Stimulated activated CD4-positive, alpha-beta T cell treated with anti-CD3 and anti-CD28 coated beads, TNF-alpha, amount 100 ng/mL, for 1 hour (primary cell): ENCODE data around the gene MYH6.
"Not testable (repeated sequence)": the region's sequence is repeated elsewhere in the genome, so short reads cannot be mapped to it uniquely, and the experiment has no call there.

ENCODE experiments used
- DNase-seq, 3 donors: peaks; one replicate each; pipeline ENCODE4 v3.0.0-alpha.2; 2020; ENCODE audit warnings: low read depth in 3 of 3, low spot score in 1 of 3

Gene MYH6

DNA sequence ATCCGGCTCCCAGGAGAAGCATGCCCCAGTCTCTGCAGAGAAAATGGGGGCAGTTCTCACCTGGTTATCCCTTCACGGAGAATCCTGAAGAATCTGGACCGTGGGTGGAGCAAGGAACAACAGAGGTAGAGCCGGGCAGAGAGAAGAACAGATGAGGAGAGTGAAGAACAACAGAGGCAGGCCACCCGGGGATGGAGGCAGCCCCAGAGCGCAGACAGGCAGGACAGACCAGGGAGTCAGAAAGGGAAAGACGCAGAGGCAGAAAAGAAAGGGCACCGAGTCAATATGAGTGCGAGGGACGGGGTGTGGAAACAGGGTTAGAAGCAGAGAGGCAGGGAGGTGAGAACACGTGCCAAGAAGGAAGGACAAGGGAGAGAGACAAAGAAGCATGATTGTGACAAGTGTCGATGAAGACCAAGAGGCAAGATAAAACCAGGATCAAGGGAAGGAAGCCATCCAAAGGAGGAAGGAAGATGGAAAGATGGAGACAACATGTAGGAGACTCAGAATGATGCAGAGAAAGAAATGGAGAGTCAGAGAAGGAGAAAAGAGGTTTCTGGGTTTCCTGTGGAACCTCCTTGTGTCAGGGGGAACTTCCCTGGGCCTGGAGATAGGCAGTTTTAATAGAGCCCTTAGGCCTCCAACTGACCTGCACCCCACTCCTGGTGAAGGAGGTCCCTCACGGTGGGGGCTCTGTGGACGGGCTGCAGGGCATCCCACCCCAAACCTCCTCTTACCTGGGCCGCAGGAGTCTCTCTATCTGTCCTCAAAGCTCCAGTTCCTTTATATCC lies at the start of gene MYH6:
TSS of gene MYH6 (minus strand) at position 758 of the 791 bp plus-strand sequence. CDS start 1,050 bp downstream, outside the sequence.
- DNase-seq = no peak

GRCh38 chr14:23456883-23457586 lies 49.0 kb upstream of the MYH6 start:
- DNase-seq = not testable (repeated sequence)

GRCh38 chr14:23454445-23454856 lies 46.4 kb upstream of the MYH6 start:
- no peak for DNase-seq

DNA sequence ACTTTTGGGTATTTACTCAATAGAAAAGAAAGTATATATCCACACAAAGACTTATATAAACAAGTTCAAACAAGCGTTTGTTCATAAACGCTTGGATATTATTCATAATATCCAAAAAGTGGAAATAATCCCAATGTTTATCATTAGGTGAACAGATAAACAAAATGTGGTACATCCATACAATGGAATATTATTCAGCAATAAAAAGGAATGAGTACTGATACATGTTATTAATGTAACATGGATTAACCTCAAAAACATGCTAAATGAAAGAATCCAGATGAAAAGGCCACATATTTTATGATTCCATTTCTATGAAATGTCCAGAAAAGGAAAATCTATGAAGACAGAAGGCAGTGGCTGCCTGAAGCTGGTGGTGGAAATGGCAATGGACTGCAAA lies 44.2 kb upstream of the MYH6 start:
- DNase-seq = no peak

DNA sequence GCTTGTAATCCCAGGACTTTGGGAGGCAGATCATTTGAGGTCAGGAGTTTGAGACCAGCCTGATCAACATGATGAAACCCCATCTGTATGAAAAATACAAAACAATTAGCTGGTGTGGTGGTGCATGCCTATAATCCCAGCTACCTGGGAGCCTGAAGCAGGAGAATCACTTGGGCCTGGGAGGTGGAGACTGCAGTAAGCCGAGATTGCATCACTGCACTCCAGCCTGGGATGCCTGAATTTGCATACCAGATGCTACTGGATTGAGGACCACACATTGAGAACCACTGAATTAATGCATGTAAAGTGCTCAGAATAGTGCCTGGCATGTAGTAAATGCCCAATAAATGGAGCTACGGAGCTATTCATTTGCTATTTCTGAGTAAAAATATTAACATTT lies 42.3 kb upstream of the MYH6 start:
- no peak for DNase-seq

- no peak for DNase-seq
Observed at GRCh38 chr14:23449314-23449713, 41.2 kb upstream of the MYH6 start.

DNA sequence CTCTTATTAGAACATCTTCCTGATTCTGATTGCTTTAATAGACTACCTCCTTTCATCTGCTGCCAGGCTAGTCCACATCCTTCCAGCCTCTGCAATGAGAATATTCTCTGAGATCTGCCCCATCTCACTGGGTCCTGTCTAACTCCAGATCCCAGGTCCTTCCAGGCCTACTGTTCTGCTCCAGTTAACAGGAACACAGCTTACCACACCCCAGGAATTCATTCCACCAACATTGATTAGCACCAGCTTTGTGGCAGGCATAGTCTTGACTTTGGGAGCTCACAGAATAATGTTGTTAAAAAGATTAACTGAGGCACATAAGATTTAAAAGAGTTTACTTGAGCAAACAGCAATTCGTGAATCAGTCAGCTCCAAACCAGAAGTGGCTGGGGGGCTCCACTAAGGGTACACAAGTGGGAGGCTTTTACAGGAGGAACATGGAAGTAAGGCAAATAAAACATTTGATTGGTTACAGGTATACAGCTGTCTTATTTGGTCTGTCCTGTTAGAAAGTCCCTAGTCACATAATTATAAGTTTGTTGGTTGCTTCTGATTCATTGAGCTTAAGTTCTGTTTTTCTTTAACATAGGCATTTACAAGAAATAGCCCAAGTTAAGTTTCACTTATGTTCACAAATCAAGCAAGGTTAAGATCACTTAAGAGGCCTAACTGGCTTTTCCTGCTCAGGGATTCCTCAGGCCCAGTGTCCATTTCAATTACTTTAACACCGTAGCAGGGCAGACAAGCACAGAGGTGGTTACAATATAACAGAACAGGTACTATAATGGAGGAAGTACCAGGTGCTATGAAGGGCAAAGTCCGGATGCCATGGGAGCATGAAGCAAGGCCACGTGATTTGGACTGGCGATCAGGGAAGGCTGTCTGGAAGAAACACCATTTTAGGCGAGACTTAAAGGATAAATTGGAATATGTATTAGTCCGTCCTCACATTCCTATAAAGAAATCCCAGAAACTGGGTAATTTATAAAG lies 39.6 kb upstream of the MYH6 start:
- DNase-seq = no peak

DNA sequence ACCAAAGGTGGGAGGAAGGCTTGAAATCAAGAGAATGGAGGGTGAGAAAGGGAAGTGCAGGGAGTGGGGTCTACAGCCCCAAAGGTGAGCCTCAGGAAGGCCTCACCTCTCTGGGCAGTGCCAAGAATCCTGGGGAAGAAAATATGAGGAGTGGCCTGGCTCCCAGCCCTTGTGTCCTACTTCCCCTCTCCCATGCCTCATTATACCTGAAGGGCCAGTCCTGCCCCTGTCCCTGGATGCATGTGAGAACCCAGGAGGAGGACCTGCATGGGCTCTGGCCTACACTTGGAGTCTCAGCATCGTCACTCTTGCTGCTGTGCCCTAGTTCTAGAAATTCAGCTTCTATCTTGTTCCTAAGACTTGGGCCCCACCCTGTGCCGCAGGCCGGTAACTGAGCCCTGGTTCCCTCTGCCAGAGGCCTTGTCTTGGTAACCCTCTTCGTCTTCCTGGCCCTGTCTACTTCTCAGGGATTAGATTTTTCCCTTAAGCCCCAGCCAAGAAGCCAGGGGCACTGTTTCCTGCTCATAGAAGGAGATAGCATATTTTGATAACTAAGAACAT lies 38.3 kb upstream of the MYH6 start:
- no peak for DNase-seq

DNA sequence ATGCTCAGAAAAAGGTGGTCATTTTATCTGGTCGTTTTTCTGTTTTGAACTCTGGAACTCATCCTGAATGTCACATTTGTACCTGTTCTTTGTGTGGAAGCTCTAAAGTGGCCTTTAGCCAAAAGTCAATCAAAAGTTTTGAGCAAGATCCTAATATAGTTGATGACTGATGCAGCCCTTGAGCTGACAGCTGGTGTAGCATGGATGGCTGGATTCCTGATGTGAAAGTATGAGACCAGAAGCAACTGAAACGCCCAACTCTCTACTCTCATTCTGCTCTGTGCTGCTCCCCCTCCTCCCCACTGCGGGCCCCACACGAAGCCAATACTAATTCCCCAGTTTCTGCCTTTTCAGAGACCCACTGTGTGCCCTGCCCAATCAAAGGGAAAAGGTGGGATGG lies 37.7 kb upstream of the MYH6 start:
- DNase-seq = no peak

DNA sequence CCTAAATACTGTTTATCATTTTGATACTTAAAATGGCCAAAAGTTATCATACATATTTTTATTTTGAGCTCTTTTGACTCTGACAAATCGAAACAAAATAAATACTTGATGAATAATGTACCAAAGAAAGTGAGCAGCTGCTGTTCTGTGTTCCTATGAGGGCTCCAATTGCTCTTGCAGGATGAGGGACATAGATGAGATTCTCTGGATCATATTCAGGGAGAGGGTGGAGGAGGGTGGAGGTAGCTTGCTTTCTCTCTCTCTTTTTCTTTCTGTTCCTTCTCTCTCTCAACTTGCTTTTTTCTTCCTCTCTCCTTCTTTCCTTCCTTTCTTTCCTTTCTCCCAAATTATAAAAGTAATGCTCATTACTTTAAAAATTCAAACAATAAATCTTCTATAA lies 36.2 kb upstream of the MYH6 start:
- no peak for DNase-seq

- no peak for DNase-seq
Observed at GRCh38 chr14:23443881-23444280, 35.8 kb upstream of the MYH6 start.

DNA sequence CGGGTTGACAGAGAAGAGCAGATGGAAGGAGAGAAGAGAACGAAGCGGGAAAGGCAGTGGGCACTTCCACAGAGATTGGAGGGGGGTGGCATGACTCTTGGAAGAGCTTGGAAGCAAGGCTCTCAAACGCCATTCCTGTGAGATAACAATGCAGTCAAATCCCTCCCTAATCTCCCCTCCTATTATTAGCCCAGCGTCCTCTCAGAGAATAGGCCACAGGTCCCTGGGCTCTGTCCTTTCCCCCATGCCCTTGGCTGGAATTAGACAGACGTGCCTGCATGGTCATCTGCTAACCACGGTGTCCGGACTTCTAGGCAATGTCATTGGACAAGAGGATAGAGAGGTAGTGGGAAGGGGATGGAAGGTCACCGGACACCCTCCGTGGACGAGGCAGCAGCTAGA lies 35.3 kb upstream of the MYH6 start:
- no peak for DNase-seq

GRCh38 chr14:23442721-23443356 lies 34.8 kb upstream of the MYH6 start:
- no peak for DNase-seq

DNA sequence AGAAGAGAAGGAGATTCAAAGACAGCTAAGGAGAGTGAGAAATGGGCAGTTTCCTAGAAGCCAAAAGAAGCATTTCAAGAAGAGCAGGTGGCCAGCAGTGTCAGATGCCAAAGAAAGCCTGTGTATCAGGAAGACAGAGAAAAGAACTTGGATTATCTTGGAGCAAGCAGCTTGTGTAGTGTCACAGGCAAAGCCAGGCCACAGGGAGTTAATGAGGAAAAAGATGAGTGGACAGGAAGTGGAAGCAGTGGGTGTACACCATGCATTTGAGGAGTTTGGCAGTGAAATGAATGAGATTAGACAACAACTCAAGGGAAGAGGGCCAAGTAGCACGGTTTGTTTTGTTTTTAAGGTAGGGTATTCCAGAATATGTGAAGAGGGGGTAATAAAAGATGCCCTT lies 33.0 kb upstream of the MYH6 start:
- DNase-seq = no peak

DNA sequence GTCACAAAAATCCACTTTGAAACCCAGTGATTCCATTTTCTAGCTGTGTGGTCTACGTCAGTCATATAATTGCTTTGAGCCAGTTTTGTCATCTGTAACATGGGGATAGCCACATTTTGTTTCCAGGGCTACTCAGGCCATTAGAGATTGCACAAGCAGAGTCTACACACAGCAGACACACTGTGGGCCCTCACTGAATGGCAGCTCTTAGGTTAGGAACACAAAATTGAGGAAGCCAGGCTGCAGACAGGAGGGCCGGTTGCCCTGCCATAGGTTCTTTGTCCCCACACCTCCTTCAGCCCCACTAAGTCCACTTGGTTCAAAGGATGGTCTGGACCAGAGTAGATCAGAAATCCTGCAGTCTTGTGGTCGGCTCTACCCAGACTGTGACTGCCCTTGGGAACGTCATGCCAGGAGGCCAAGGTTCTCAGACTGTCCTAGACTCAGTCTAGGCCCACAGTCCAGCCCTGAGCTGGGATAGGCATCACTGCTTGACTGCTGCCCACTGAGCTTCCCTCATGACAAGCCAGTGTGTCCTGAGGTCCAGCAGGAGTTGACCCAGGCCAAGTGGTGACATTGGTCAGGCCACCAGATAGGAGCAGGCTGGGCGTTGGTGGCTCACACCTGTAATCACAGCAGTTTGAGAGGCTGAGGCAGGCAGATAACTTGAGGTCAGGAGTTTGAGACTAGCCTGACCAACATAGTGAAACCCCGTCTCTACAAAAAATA lies 31.2 kb upstream of the MYH6 start:
- DNase-seq = no peak

- DNase-seq = no peak
Observed at GRCh38 chr14:23438101-23438971, 30.3 kb upstream of the MYH6 start.

GRCh38 chr14:23437133-23438100 lies 29.3 kb upstream of the MYH6 start:
- DNase-seq = no peak
